GM18520 (cell line): Measurements from ENCODE around the gene LIF.

Experiments
- ATAC-seq: cut with Tn5 transposase; IDR thresholded peaks from one replicate; pipeline ENCODE4 v1.9.1; 2021; ENCODE audit not compliant: unreplicated experiment

Gene LIF

GRCh38 chr22:30245985-30246813 is at the start of gene LIF:
LIF (minus strand) TSS chr22:30246759; CDS start chr22:30246695, 64 bp downstream.
- no peak for ATAC-seq

- ATAC-seq, result no peak
These were observed 49.8 kb upstream of the LIF start for GRCh38 chr22:30296324-30296723.

- ATAC-seq, result no peak
These were observed 49.0 kb upstream of the LIF start for GRCh38 chr22:30295576-30295975.

GRCh38 chr22:30294830-30295229 is 48.3 kb upstream of the LIF start:
- no peak for ATAC-seq

GRCh38 chr22:30294066-30294465 is 47.5 kb upstream of the LIF start:
- ATAC-seq, result no peak

- ATAC-seq, result no peak
These were observed 46.5 kb upstream of the LIF start for GRCh38 chr22:30293026-30293425.

GRCh38 chr22:30292069-30292970 is 45.8 kb upstream of the LIF start:
- ATAC-seq, result no peak

GRCh38 chr22:30291058-30291892 is 44.7 kb upstream of the LIF start:
- ATAC-seq, result no peak

GRCh38 chr22:30290342-30291057 is 43.9 kb upstream of the LIF start:
- no peak for ATAC-seq

- ATAC-seq, result no peak
These were observed 43.4 kb upstream of the LIF start for GRCh38 chr22:30289980-30290313.

GRCh38 chr22:30289141-30289979 is 42.8 kb upstream of the LIF start, which contains the start of gene CASTOR1:
CASTOR1 (minus strand) TSS chr22:30289505; CDS start chr22:30289497, 8 bp downstream.
- peak; percentile 54 for ATAC-seq

GRCh38 chr22:30288419-30289140 is 42.0 kb upstream of the LIF start:
- ATAC-seq, result no peak

- ATAC-seq, result no peak
These were observed 41.3 kb upstream of the LIF start for GRCh38 chr22:30287648-30288418.

- ATAC-seq, result no peak
These were observed 40.5 kb upstream of the LIF start for GRCh38 chr22:30286813-30287647.

- no peak for ATAC-seq
These were observed 39.8 kb upstream of the LIF start for GRCh38 chr22:30286331-30286730.

GRCh38 chr22:30285846-30286200 is 39.3 kb upstream of the LIF start:
- no peak for ATAC-seq

- no peak for ATAC-seq
These were observed 38.8 kb upstream of the LIF start for GRCh38 chr22:30285176-30285845.
